22Rv1 (cell line): ENCODE results near the gene KYAT1.

Source experiments
- H3K27ac ChIP-seq: fragments of 450-650 bp; 2 replicates; pipeline ENCODE4 v1.5.1; 2017
- ZFX ChIP-seq: fragments of 450-650 bp; IDR thresholded peaks from 2 replicates; pipeline ENCODE4 v1.6.1; 2017; ENCODE audit warnings: antibody characterized with exemption, borderline replicate concordance
- TF ChIP-seq, protein P1 (sequence below): fragments of 450-650 bp; IDR thresholded peaks from 2 replicates; pipeline ENCODE4 v1.5.1; 2017; ENCODE audit warnings: mild to moderate bottlenecking

KYAT1 gene

DNA sequence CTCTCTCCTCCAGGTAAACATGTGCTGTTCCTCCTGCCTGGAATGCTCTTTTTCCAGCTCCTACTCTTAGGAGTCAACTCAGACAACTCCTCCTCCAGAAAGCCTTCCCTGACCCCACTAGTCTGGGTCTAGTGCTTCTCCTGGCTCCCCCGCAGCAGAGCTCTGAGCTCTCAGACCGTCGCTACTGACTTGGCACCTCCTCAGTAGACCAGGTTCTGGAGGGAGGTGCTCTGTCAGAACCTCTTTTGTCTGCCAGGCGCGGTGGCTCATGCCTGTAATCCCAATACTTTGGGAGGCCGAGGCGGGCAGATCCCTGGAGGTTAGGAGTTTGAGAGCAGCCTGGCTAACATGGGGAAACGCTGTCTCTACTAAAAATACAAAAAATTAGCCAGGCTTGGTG is 3.6 kb upstream of the KYAT1 start:
- peak overlapping the region; percentile 93 for H3K27ac ChIP-seq
- TF ChIP-seq, protein P1, sequence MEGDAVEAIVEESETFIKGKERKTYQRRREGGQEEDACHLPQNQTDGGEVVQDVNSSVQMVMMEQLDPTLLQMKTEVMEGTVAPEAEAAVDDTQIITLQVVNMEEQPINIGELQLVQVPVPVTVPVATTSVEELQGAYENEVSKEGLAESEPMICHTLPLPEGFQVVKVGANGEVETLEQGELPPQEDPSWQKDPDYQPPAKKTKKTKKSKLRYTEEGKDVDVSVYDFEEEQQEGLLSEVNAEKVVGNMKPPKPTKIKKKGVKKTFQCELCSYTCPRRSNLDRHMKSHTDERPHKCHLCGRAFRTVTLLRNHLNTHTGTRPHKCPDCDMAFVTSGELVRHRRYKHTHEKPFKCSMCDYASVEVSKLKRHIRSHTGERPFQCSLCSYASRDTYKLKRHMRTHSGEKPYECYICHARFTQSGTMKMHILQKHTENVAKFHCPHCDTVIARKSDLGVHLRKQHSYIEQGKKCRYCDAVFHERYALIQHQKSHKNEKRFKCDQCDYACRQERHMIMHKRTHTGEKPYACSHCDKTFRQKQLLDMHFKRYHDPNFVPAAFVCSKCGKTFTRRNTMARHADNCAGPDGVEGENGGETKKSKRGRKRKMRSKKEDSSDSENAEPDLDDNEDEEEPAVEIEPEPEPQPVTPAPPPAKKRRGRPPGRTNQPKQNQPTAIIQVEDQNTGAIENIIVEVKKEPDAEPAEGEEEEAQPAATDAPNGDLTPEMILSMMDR = no peak
- TF ChIP-seq ZFX = no peak

DNA sequence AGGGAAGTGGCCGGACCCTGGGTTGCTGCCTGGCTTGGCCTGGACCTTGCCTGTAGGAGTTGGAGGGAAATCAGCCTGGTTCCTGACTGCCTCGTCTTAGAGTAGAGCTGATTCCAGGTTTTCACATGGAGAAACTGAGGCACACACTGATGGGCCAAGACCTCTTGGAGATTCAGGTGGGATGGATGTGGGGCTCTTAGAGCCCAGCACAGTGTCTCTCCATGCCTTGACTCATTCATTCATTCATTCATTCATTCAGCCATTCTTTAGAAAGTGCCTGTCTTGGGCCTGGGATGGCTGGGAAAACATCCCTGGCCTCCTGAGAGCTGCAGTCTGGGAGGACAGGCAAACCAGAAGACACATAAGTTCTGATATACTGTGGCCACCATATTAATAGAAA is 2.4 kb upstream of the KYAT1 start:
- TF ChIP-seq, protein P1 = no peak
- no peak for TF ChIP-seq ZFX
- peak overlapping the region; percentile 93 for H3K27ac ChIP-seq

DNA sequence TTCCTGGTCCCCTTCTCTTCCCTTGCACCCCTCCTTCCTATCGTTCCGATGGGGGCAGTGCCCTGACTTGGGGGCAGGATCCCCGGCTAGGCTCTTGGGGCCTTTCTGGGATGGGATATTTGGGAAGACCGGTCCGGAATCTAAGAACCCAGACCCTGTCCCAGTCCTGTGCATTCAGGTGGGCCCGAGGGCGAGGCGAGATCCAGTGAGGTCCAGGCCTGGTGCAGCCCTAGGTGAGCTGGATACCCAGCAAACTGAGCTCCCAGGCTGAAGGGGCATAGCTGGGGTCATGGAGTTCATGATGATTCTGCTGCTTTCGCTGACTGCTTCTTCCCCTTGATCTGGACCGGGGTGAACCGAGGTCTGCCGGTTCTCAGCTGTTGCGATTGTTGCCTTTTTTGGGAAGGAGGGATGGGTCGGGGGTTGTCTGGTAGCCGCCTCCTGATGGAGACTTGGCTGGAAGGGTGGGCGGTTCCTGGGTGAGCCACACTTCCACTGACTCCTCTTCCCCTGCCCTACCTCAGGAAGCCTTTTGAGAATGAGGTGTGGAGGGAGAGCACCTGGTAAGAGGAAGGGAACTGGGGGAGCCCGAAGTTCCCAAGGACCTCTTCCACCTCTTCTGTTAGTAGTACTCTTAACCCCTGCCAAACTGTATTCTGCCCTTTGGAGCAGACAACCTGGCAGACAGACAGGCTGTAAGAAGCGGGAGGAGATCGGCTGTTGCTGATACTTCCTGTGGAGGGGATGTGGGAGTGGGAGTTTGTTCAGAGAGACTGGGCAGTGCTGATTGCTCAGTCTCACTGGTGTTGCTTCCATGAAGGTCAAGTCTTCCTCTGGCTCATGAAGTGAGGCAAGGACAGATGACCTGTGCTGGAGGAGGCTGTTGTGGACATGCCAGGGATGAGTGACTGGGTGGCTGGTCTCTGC is 1.2 kb upstream of the KYAT1 start:
- TF ChIP-seq, protein P1 = no peak
- no peak for TF ChIP-seq ZFX
- H3K27ac ChIP-seq = peak overlapping the region; percentile 93

DNA sequence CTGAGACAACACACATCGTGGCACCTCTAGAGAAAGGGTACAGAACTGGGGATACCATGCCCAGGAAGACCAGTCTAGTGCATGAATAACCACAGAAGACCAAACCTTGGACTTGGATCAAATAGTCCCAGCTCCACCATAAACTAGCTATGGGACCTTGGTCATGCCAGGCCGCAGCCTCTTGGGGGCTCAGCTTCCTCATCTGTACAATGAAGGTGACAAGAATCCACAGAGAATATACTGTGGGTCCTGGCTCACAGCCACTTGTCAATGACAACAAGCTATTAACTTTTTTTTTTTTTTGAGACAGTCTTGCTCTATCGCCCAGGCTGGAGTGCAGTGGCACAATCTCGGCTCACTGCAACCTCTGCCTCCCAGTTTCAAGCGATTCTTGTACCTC is 3.9 kb downstream of the KYAT1 start:
- TF ChIP-seq, protein P1 = no peak
- no peak for TF ChIP-seq ZFX
- peak overlapping the region; percentile 93 for H3K27ac ChIP-seq

DNA sequence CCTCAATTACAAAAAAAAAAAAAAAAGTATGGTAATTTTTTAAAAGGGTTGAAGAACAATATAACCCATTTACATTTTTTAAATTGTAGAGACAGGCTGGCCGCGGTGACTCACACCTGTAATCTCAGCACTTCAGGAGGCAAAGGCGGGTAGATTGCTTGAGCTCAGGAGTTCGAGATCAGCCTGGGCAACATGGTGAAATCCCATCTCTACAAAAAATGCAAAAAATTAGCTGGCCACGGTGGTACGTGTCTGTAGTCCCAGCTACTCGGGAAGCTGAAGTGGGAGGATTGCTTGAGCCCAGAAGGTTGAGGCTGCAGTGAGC is 10.8 kb downstream of the KYAT1 start:
- peak overlapping the region; percentile 13; the same call in 1 of the 2 replicates for H3K27ac ChIP-seq

DNA sequence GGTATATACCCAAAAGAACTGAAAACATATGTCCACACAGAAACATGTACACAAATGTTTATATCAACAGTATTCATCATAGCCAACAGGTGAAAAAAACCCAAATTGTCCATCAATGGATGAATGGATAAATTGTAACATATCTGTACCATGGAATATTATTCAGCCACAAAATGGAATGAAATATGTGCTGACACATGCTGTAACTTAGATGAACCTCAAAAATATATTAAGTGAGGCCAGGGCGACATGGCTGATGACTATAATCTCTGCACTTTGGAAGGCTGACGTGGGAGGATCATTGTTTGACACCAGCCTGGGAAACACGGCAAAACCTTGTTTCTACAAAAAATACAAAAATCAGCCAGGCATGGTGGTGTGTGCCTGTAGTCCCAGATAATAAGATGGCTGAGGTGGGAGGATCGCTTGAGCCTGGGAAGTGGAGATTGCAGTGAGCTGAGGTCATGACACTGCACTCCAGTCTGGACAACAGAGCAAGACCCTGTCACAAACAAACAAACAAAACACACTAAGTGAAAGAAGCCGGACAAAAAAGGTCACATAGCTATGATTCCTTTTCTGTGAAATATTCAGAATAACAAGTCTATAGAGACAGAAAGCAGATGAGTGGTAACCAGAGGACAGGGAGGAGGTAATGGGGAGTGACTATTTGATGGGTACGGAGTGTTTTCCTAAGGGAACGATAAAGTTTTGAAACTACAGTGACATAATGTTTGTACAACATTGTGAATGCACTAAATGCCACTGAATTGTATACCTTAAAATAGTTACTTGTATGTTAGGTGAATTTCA is 11.4 kb downstream of the KYAT1 start:
- TF ChIP-seq, protein P1 = no peak
- TF ChIP-seq ZFX = no peak
- peak overlapping the region; percentile 13; the same call in 1 of the 2 replicates for H3K27ac ChIP-seq

DNA sequence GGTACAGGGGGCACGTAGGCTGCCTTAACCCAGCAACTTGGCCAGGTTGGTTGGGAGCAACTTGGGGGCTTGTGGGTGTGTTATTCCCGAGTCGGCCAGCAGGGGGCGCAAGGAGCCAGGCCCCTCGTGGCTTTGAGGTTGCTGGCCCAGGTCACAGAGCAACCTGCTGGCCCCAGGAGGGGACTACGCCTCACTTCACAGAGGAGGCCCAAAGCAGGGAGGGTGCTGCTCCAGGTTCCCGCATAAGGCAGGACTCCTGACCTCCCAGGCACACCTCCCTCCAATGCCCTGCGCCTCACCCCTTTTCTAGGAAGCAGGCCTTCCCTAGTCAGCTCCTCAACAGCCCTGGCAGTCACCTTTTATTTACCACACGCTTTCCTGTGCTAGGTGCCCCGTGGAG is 18.1 kb downstream of the KYAT1 start:
- peak overlapping the region; percentile 95 for H3K27ac ChIP-seq
- TF ChIP-seq ZFX = no peak
- TF ChIP-seq, protein P1 = peak; percentile 96
